ENCODE data around the gene BTAF1. TPM values are rescaled to one million over a fixed set of nuclear protein-coding genes. Genes with fewer than 3 reads are reported as not detected.

BTAF1 gene
- total and polyA plus RNA-seq, 9 donors = 13.0 to 50.7 (median 38.9) TPM

DNA sequence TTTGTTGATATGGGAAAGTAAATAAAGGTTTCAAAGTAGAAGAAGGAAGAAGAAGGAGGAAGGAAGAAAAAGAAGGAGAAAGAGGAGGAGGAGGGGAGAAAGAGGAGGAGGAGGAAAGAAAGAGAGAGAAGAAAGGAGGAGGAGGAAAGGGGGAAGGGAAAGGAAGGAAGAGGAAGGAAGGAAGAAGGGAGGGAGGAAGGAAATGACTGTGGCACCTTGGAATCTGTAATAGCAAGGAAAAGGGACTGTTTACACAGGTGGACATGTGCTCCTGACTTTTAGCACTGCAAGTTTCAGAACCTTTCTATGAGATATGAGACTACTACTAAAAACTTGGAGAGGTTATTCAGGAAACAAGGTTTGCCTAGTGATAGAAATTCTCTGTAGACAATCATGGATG lies 153.2 kb downstream of the BTAF1 start:
- H3K27ac ChIP-seq = no peak overlapping the region
- H3K4me1 ChIP-seq (ENCODE audit: insufficient read depth) = no peaks in the 10 kb centered on the region
- intact Hi-C loops (cut with DNase I) = no loop called here
- TF ChIP-seq EP300 (IDR thresholded peaks at IDR 0.05) (no peak), POLR2A (IDR thresholded peaks at IDR 0.05) (no peak), CTCF (IDR thresholded peaks at IDR 0.05) (no peak)
- no peaks in the 10 kb centered on the region for H3K36me3 ChIP-seq
- no peak overlapping the region for H3K4me3 ChIP-seq
- DNase-seq = no peak
- no peaks in the 10 kb centered on the region for H3K27me3 ChIP-seq
- no peaks in the 10 kb centered on the region for H3K9me3 ChIP-seq

DNA sequence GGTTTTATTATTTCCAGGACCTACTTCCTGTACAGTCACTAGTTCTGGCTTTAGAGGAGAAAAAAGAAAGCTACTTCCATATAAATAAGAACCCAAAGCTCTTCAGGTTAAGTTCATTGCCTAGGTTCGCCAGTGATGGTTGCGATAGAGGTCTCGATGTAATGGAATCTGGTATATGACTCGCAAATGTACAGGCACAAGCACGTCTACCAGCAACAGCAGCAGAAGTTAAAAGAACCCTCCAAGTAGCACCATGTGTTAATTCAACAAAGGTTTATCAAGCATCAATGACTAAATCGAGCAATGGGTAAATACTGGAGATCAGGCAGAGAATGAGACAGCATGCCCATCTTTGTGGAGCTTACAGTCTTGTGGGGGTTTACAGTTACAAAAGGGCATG lies 155.4 kb downstream of the BTAF1 start:
- 95 to 97% (median 96%) methylated on average over 6 of the region's 6 CpGs for WGBS, 3 donors
- Histone ChIP-seq H3K27me3 (no peaks in the 10 kb centered on the region), H3K36me3 (no peaks in the 10 kb centered on the region), H3K9me3 (no peaks in the 10 kb centered on the region), H3K4me3 (no peak overlapping the region), H3K27ac (no peak overlapping the region), H3K4me1 (ENCODE audit: insufficient read depth) (peaks cover 2% of the 10 kb centered on the region)
- TF ChIP-seq POLR2A (IDR thresholded peaks at IDR 0.05) = no peak
- TF ChIP-seq EP300 (IDR thresholded peaks at IDR 0.05) = no peak
- TF ChIP-seq CTCF (IDR thresholded peaks at IDR 0.05) = no peak
- DNase-seq = no peak
- intact Hi-C loops (cut with DNase I) = no loop called here

Small RNA genes lying within 50 kb of the gene (small RNA-seq; reads per million reads assigned to genes)
- gene AL359198.2 (not detected), gene RF00402 (not detected)

Other genes with a start within 250 kb of the BTAF1 start
- 10 to 100 TPM; 37.3 to 52.6 (median 44.2) TPM for gene TNKS2, start 125.3 kb upstream of the BTAF1 start, total RNA-seq
- gene TNKS2, start 125.3 kb upstream of the BTAF1 start, polyA plus RNA-seq = 10 to 100 TPM; 19.4 to 29.7 TPM
- gene FGFBP3, start 14.3 kb upstream of the BTAF1 start, total RNA-seq = 1 to 10 TPM in 6 of 7 donors, under 1 TPM in 1; 0.83 to 1.8 (median 1.4) TPM
- gene FGFBP3, start 14.3 kb upstream of the BTAF1 start, polyA plus RNA-seq = 1 to 10 TPM in 1 of 2 donors, under 1 TPM in 1; 0.88 to 1.9 TPM